ENCODE measurements around the gene SLC35E2B.
"Not testable (repeated sequence)": the region's sequence is repeated elsewhere in the genome, so short reads cannot be mapped to it uniquely, and the experiment has no call there.

SLC35E2B gene

GRCh38 chr1:1637479-1637875, 55.1 kb downstream of the SLC35E2B start:
- not testable (repeated sequence) for DNase-seq

- not testable (repeated sequence) for DNase-seq
These were observed 55.7 kb downstream of the SLC35E2B start for GRCh38 chr1:1636621-1637478.

GRCh38 chr1:1634613-1635012, 58.0 kb downstream of the SLC35E2B start:
- not testable (repeated sequence) for DNase-seq

GRCh38 chr1:1633409-1633808, 59.2 kb downstream of the SLC35E2B start:
- not testable (repeated sequence) for DNase-seq

GRCh38 chr1:1631782-1632420, 60.7 kb downstream of the SLC35E2B start, which contains the start of gene MMP23B:
MMP23B (plus strand) TSS chr1:1632173; CDS start chr1:1632219, 46 bp downstream.
- no peak for DNase-seq

GRCh38 chr1:1630965-1631781, 61.4 kb downstream of the SLC35E2B start:
- no peak for DNase-seq

- DNase-seq: peak; percentile 84
These were observed 62.2 kb downstream of the SLC35E2B start for GRCh38 chr1:1630191-1630964.

- no peak for DNase-seq
These were observed 63.0 kb downstream of the SLC35E2B start for GRCh38 chr1:1629430-1630190.

GRCh38 chr1:1628754-1629429, 63.7 kb downstream of the SLC35E2B start:
- DNase-seq: peak; percentile 37

- no peak for DNase-seq
These were observed 64.5 kb downstream of the SLC35E2B start for GRCh38 chr1:1627829-1628753.

- no peak for DNase-seq
These were observed 65.2 kb downstream of the SLC35E2B start for GRCh38 chr1:1627261-1627828.

GRCh38 chr1:1626207-1627141, 66.1 kb downstream of the SLC35E2B start:
- DNase-seq: no peak

- DNase-seq: no peak
These were observed 66.8 kb downstream of the SLC35E2B start for GRCh38 chr1:1625824-1626206.

- DNase-seq: no peak
These were observed 67.2 kb downstream of the SLC35E2B start for GRCh38 chr1:1625404-1625775.

GRCh38 chr1:1624443-1625403, 67.9 kb downstream of the SLC35E2B start:
- peak; percentile 36 for DNase-seq

- no peak for DNase-seq
These were observed 68.8 kb downstream of the SLC35E2B start for GRCh38 chr1:1623631-1624442.
